Smooth muscle cell of the pulmonary artery (primary cell): ENCODE measurements around the gene NUDT4B. TPM values are rescaled to one million over a fixed set of nuclear protein-coding genes. Genes with fewer than 3 reads are reported as not detected.

Source experiments
- total RNA-seq: library from RNA; depleted of rRNA; stranded (reverse); fragments of >200 nt; gene quantifications from 2 replicates; pipeline ENCODE4 v1.2.3, GENCODE V29; 2014

Gene NUDT4B
- total RNA-seq = 5.0 and 9.8 TPM in 2 replicates

GRCh38 chr1:148748563-148749334, at the start of gene NUDT4B:
NUDT4B (plus strand) TSS chr1:148748774; CDS start chr1:148748953, 179 bp downstream.

Other genes starting within 250 kb of the NUDT4B start
- 51.6 and 76.3 TPM in 2 replicates for gene NBPF14, start 152.8 kb upstream of the NUDT4B start, total RNA-seq
- gene PDE4DIP, start 95.7 kb downstream of the NUDT4B start, total RNA-seq = 97.3 and 238 TPM in 2 replicates